ENCODE results near the gene HSD17B3.
"Not testable (repeated sequence)": the region's sequence is repeated elsewhere in the genome, so short reads cannot be mapped to it uniquely, and the experiment has no call there.

The HSD17B3 gene

GRCh38 chr9:96302021-96302420 lies at the start of gene HSD17B3:
HSD17B3 (minus strand) TSS chr9:96302176; CDS start chr9:96302104, 72 bp downstream.
- DNase-seq (ENCODE audit: low read depth, low spot score): no peak

DNA sequence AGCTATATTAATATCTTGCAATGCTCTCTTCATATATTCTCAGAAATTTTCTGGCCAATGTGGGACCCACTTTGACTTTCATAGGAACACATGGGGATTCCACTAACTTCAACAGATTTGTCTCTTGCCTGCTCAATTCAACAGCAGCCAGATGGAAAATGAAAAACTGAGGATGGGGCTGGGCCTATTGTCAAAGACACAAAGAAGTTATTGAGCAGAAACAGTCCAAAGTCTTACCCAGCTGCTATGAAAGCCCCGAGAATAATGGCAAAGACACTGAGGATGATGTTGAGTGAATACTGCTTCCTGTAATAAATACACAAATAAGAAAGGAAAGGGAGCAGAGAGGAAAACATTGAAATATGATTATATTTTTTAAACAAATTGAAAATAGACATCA lies 48.9 kb upstream of the HSD17B3 start:
- no peak for DNase-seq (ENCODE audit: low read depth, low spot score)

GRCh38 chr9:96348261-96348660 lies 46.3 kb upstream of the HSD17B3 start:
- no peak for DNase-seq (ENCODE audit: low read depth, low spot score)

GRCh38 chr9:96345551-96345950 lies 43.6 kb upstream of the HSD17B3 start:
- no peak for DNase-seq (ENCODE audit: low read depth, low spot score)

GRCh38 chr9:96344458-96345180 lies 42.6 kb upstream of the HSD17B3 start:
- no peak for DNase-seq (ENCODE audit: low read depth, low spot score)

- DNase-seq (ENCODE audit: low read depth, low spot score): no peak
Measured at GRCh38 chr9:96343515-96344360, 41.8 kb upstream of the HSD17B3 start.

GRCh38 chr9:96342571-96343245 lies 40.7 kb upstream of the HSD17B3 start:
- no peak for DNase-seq (ENCODE audit: low read depth, low spot score)

DNA sequence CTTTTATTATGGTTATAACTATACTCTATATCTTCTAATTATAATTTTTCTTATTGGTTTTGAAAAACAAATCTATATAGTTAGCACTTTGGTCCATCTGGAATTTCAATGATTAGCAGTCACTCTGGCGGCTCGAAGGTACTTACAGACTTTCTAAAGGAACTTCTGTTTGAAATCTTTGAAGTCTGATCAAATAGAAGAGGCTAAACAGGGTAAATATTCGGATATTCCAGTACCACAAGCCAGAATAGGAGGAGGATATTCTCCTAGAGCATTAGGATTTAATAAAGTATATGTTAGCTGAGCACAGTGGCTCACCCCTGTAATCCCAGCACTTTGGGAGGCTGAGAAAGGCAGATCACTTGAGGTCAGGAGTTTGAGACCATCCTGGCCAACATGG lies 38.7 kb upstream of the HSD17B3 start:
- no peak for DNase-seq (ENCODE audit: low read depth, low spot score)

DNA sequence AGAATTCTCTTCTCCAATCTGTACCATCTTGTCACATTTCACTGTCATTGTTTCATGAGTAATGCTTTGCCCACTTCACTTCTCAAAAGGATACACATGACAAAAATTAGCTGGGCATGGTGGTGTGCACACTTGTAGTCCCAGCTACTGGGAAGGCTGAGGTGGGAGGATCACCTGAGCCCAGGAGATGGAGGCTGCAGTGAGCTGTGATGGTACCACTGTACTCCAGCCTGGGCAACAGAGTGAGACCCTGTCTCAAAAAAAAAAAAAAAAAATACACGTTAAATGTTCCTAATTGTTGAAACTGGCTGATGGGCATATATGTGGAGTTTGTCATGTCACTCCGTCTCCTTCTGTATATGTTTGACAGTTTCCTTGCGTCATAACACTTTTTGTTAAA lies 36.3 kb upstream of the HSD17B3 start:
- DNase-seq (ENCODE audit: low read depth, low spot score): no peak

- DNase-seq (ENCODE audit: low read depth, low spot score): no peak
Measured at GRCh38 chr9:96333958-96334357, 32.0 kb upstream of the HSD17B3 start.

DNA sequence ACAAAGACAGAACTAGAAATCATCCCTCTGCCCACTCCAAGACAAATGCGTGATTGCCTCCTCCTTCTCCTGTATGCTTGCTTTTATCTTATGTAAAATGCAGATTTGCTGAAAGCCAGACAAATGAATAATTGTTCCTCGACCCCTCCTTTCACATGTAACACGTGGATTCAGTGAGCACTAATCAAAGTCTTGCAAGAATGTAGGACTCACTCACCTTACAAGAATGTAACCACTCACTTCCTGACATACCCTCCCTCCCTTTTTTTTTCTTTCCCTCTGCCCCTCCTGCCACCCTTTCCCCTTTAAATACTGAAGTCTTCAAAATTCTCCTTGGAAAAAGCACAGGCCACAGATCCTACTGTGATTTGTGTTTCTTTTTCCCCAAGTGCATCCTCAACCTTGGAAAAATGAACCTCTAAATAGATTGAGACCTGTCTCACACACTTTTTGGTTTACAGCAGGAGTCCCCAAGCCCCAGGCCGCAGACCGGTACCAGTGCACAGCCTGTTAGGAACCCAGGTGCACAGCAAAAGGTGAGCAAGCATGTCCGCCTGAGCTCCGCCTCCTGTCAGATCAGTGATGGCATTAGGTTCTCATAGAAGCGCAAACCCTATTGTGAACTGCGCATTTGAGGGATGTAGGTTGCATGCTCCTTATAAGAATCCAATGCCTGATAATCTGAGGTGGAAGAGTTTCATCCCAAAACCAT lies 29.4 kb upstream of the HSD17B3 start:
- no peak for DNase-seq (ENCODE audit: low read depth, low spot score)

DNA sequence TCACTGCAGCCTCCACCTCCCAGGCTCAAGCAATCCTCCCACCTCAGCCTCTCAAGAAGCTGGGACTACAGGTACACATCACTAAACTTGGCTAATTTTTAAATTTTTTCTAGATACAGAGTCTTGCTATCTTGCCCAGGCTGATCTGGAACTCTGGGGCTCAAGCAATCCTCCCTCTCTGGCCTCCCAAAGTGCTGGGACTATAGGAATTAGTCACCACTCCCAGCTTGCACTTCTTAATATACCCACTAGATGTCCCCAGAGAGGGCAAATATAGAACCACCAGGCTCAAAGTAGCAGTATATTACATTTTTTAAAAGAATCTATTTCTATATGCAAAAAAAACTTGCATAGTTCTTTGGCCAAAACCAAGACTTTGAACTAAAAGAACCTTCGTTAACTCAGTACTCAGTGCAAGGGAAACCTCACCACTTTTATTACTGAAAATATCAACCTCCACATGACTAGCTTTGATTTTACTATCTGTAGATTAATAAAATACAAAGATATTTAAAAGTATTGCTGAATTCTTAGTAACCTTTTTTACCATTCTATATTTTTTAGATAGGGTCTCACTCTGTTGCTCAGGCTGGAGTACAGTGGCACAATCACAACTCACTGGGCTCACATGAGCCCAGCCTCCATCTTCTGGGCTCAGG lies 25.8 kb upstream of the HSD17B3 start:
- DNase-seq (ENCODE audit: low read depth, low spot score): peak; percentile 23

- no peak for DNase-seq (ENCODE audit: low read depth, low spot score)
Measured at GRCh38 chr9:96323169-96323568, 21.2 kb upstream of the HSD17B3 start.

DNA sequence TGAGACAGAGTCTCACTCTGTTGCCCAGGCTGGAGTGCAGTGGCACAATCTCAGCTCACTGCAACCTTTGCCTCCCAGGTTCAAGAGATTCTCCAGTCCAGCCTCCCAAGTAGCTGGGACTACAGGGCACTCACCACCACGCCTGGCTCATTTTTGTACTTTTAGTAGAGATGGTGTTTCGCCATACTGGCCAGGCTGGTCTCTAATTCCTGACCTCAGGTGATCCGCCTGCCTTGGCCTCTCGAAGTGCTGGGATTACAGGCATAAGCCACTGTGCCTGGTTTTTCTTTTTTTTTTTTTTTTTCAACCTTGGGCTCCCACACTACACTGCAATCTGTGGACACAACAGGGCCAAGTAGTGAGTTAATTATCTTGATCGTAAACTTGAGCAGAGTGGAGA lies 20.8 kb upstream of the HSD17B3 start:
- not testable (repeated sequence) for DNase-seq (ENCODE audit: low read depth, low spot score)

GRCh38 chr9:96322210-96322609 lies 20.2 kb upstream of the HSD17B3 start:
- not testable (repeated sequence) for DNase-seq (ENCODE audit: low read depth, low spot score)

- no peak for DNase-seq (ENCODE audit: low read depth, low spot score)
Measured at GRCh38 chr9:96321515-96321914, 19.5 kb upstream of the HSD17B3 start.

- no peak for DNase-seq (ENCODE audit: low read depth, low spot score)
Measured at GRCh38 chr9:96320749-96321280, 18.8 kb upstream of the HSD17B3 start.

DNA sequence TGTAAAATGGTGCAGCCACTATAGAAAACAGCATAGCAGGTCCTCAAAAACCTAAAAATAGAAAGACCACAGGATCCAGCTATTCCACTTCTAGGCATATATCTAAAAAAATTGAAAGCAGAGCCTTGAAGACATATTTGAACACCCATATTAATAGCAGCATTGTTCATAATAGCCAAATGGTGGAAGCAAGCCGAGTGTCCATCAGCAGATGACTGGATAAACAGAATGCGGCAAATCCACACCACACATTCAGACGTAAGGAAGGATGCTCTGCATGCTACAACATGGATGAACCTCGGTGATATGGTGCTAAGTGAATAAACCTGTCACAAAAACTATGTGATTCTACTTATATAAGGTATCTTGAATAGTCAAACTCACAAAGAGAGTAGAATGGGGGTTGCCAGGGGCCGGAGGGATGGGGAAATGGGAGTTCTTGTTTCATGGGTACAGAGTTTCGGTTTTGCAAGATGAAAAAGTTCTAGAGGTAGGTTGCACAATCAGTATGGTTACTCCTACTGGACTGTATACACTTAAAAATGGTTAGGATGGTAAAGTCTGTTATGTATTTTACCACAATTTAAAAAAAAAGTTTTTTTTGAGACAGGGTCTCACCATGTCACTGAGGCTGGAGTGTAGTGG lies 17.1 kb upstream of the HSD17B3 start:
- DNase-seq (ENCODE audit: low read depth, low spot score): no peak

DNA sequence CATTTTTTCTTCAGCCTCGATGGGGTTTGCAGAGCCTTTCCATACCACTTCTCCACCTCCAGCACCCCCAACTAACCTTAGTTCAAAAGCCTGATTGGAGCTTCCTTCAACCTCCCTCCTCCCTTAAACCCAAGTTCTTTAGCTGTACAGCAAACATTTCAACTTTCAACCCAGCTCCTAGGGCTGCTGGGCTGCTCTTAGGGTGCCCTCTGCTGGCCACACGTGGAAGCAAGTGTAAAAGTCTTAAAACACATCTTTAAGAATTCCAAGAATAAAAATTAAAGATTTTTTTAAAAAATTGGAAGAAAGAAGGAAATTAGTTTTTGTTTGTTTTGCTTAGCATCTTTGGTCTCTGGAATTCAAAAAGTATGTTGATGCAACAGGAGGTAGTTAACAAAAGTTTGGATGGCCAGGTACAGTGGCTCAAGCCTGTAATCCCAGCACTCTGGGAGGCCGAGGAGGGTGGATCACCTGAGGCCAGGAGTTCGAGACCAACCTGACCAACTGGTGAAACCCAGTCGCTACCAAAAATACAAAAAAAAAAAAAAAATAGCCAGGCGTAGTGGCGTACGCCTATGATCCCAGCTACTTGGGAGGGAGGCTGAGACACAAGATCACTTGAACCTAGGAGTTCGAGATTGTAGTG lies 15.5 kb upstream of the HSD17B3 start:
- no peak for DNase-seq (ENCODE audit: low read depth, low spot score)

- DNase-seq (ENCODE audit: low read depth, low spot score): no peak
Measured at GRCh38 chr9:96309850-96310249, 7.9 kb upstream of the HSD17B3 start.

All from activated naive CD8-positive, alpha-beta T cell treated with anti-CD3 and anti-CD28 coated beads, Interleukin-2, amount 50 U/mL, for 16 hours (primary cell).